Measurements from ENCODE around the gene SASH1.

Gene SASH1

GRCh38 chr6:148413321-148414091 lies 70.9 kb downstream of the SASH1 start:
- no peak for DNase-seq (ENCODE audit: low read depth)
- no peak for TF ChIP-seq CTCF (conservative IDR thresholded peaks at IDR 0.05; ENCODE audit: low read depth, low read length)
- H3K4me3 ChIP-seq (ENCODE audit: low read length) = no peak overlapping the region

- H3K4me3 ChIP-seq (ENCODE audit: low read length) = no peak overlapping the region
- TF ChIP-seq CTCF (conservative IDR thresholded peaks at IDR 0.05; ENCODE audit: low read depth, low read length) = no peak
- no peak for DNase-seq (ENCODE audit: low read depth)
Measured at GRCh38 chr6:148414092-148414489, 71.5 kb downstream of the SASH1 start.

GRCh38 chr6:148414836-148415235 lies 72.2 kb downstream of the SASH1 start:
- TF ChIP-seq CTCF (conservative IDR thresholded peaks at IDR 0.05; ENCODE audit: low read depth, low read length) = no peak
- DNase-seq (ENCODE audit: low read depth) = peak; percentile 69
- H3K4me3 ChIP-seq (ENCODE audit: low read length) = no peak overlapping the region

GRCh38 chr6:148415511-148416260 lies 73.0 kb downstream of the SASH1 start:
- TF ChIP-seq CTCF (conservative IDR thresholded peaks at IDR 0.05; ENCODE audit: low read depth, low read length) = no peak
- DNase-seq (ENCODE audit: low read depth) = no peak

GRCh38 chr6:148416330-148416965 lies 73.8 kb downstream of the SASH1 start:
- no peak overlapping the region for H3K4me3 ChIP-seq (ENCODE audit: low read length)
- DNase-seq (ENCODE audit: low read depth) = no peak
- no peak for TF ChIP-seq CTCF (conservative IDR thresholded peaks at IDR 0.05; ENCODE audit: low read depth, low read length)

More at GRCh38 chr6:148415511-148416260, 73.0 kb downstream of the SASH1 start:
- H3K4me3 ChIP-seq (ENCODE audit: low read length) = no peak overlapping the region

- DNase-seq (ENCODE audit: low read depth) = no peak
- H3K4me3 ChIP-seq (ENCODE audit: low read length) = no peak overlapping the region
- TF ChIP-seq CTCF (conservative IDR thresholded peaks at IDR 0.05; ENCODE audit: low read depth, low read length) = no peak
Measured at GRCh38 chr6:148417045-148417444, 74.4 kb downstream of the SASH1 start.
